ENCODE measurements around the gene ATG4B.

Gene ATG4B

DNA sequence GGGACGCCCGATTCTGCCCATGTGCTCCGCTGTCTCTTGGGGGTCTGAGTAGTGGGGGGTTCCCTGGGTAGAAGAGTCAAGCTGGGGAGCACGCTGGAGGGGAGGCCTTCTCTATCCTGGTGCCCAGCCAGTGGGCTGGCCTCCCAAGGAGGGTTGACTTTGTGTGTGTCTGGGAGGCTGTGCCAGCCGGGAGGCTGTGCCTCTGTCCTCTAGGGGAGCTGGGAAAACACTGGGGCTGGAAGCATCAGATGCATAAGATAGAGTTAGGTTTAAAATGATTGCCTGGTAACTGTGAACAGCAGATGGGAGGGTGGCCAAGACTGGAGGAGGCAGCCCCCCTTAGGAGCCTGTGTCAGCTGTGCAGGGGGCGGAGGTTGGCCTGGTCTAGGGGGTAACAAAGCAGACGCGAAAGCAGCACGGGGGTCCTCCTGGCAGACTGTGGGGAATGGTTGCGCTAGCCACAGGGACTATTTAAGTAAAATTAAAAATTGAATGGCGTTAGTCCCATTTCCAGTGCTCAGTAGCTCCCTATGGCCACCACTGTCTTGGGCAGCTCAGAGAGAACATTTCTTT, 65.6 kb downstream of the ATG4B start:
- Histone ChIP-seq H3K36me3 (ENCODE audit: low read length) (peaks cover 14% of the 10 kb centered on the region), H3K9me2 (replicated peaks; ENCODE audit: insufficient read depth, low read length) (no peaks in the 10 kb centered on the region), H3K4me3 (ENCODE audit: insufficient read depth, low read length, poor library complexity, severe bottlenecking) (peak overlapping the region; percentile 83), H3F3A (ENCODE audit: insufficient read depth) (peaks cover 17% of the 10 kb centered on the region), H3K9me3 (ENCODE audit: insufficient read depth, low read length) (peaks cover 11% of the 10 kb centered on the region; the same call in 1 of the 2 replicates), H4K20me1 (ENCODE audit: low read depth, low read length) (no peaks in the 10 kb centered on the region), H3K27me3 (ENCODE audit: low read length) (no peaks in the 10 kb centered on the region), H3K4me2 (ENCODE audit: low read depth, low read length, poor library complexity, severe bottlenecking) (peak overlapping the region; percentile 84), H3K79me2 (ENCODE audit: insufficient read depth, low read length) (peaks cover 15% of the 10 kb centered on the region), H3K27ac (ENCODE audit: low read depth, low read length) (peak overlapping the region; percentile 8; the same call in 1 of the 2 replicates), H2AFZ (ENCODE audit: low read depth, low read length, severe bottlenecking) (peak overlapping the region; percentile 3), H3K9ac (ENCODE audit: low read length) (peak overlapping the region; percentile 93)
- TF ChIP-seq EZH2phosphoT487 (conservative IDR thresholded peaks at IDR 0.05; ENCODE audit: low read length) = no peak
- TF ChIP-seq, protein P1, sequence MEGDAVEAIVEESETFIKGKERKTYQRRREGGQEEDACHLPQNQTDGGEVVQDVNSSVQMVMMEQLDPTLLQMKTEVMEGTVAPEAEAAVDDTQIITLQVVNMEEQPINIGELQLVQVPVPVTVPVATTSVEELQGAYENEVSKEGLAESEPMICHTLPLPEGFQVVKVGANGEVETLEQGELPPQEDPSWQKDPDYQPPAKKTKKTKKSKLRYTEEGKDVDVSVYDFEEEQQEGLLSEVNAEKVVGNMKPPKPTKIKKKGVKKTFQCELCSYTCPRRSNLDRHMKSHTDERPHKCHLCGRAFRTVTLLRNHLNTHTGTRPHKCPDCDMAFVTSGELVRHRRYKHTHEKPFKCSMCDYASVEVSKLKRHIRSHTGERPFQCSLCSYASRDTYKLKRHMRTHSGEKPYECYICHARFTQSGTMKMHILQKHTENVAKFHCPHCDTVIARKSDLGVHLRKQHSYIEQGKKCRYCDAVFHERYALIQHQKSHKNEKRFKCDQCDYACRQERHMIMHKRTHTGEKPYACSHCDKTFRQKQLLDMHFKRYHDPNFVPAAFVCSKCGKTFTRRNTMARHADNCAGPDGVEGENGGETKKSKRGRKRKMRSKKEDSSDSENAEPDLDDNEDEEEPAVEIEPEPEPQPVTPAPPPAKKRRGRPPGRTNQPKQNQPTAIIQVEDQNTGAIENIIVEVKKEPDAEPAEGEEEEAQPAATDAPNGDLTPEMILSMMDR (IDR thresholded peaks at IDR 0.05; ENCODE audit: insufficient read depth, low read length, poor library complexity, severe bottlenecking) = no peak

DNA sequence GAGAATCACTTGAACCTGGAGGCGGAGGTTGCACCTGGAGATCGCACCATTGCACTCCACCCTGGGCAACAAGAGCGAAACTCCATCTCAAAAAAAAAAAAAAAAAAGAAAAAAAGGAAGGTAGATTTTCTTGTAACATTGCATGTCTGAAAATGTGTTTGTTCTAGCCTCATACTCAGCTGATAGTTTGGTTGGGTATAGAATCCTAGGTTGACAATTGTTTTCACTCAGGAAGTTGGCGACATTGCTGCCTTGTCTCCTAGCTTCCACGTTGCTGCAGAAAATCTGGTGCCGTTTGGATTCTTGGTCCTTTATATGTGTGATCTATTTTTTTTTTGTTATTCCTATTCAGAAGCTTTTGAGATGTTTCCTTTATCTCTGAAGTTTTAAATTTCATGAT, 69.0 kb downstream of the ATG4B start:
- Histone ChIP-seq H3K9ac (ENCODE audit: low read length) (no peak overlapping the region), H3K27me3 (ENCODE audit: low read length) (no peaks in the 10 kb centered on the region), H3K4me3 (ENCODE audit: insufficient read depth, low read length, poor library complexity, severe bottlenecking) (no peak overlapping the region), H3F3A (ENCODE audit: insufficient read depth) (no peaks in the 10 kb centered on the region), H3K36me3 (ENCODE audit: low read length) (peaks cover 24% of the 10 kb centered on the region), H3K9me2 (replicated peaks; ENCODE audit: insufficient read depth, low read length) (no peaks in the 10 kb centered on the region), H4K20me1 (ENCODE audit: low read depth, low read length) (no peaks in the 10 kb centered on the region), H3K79me2 (ENCODE audit: insufficient read depth, low read length) (peaks cover 15% of the 10 kb centered on the region), H3K27ac (ENCODE audit: low read depth, low read length) (no peak overlapping the region), H3K9me3 (ENCODE audit: insufficient read depth, low read length) (peaks cover 11% of the 10 kb centered on the region; the same call in 1 of the 2 replicates), H2AFZ (ENCODE audit: low read depth, low read length, severe bottlenecking) (no peak overlapping the region), H3K4me2 (ENCODE audit: low read depth, low read length, poor library complexity, severe bottlenecking) (no peak overlapping the region)
- TF ChIP-seq, protein P1 (IDR thresholded peaks at IDR 0.05; ENCODE audit: insufficient read depth, low read length, poor library complexity, severe bottlenecking) = no peak
- no peak for TF ChIP-seq EZH2phosphoT487 (conservative IDR thresholded peaks at IDR 0.05; ENCODE audit: low read length)

DNA sequence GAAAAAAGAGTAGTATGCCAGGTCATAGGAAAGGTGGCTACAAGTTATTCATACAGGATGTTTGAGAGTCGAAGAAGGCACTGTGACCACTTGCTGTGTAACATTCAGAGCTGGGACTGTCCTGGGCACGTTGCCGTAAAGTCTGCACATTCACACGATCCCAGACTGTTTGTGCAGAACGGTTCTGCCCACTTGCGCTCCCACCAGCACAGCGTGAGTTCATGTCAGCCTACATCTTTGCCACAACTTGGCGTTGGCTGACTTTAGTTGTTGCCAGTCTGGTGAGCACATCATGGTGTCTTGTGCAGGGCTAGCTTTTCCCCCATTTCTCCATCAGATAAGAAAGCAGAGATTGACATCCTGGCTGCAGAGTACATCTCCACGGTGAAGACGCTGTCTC, 71.4 kb downstream of the ATG4B start:
- Histone ChIP-seq H3K36me3 (ENCODE audit: low read length) (peaks cover 33% of the 10 kb centered on the region), H3K9ac (ENCODE audit: low read length) (no peak overlapping the region), H3K27me3 (ENCODE audit: low read length) (no peaks in the 10 kb centered on the region), H3K79me2 (ENCODE audit: insufficient read depth, low read length) (peaks cover 2% of the 10 kb centered on the region; the same call in 1 of the 2 replicates), H3K9me2 (replicated peaks; ENCODE audit: insufficient read depth, low read length) (no peaks in the 10 kb centered on the region), H3F3A (ENCODE audit: insufficient read depth) (0 out of 2 replicates have a peak, but pooled peaks cover 2% of the 10 kb centered on the region), H3K4me2 (ENCODE audit: low read depth, low read length, poor library complexity, severe bottlenecking) (no peak overlapping the region), H2AFZ (ENCODE audit: low read depth, low read length, severe bottlenecking) (no peak overlapping the region), H3K9me3 (ENCODE audit: insufficient read depth, low read length) (peaks cover 11% of the 10 kb centered on the region; the same call in 1 of the 2 replicates), H3K4me3 (ENCODE audit: insufficient read depth, low read length, poor library complexity, severe bottlenecking) (no peak overlapping the region), H3K27ac (ENCODE audit: low read depth, low read length) (no peak overlapping the region), H4K20me1 (ENCODE audit: low read depth, low read length) (no peaks in the 10 kb centered on the region)
- TF ChIP-seq, protein P1 (IDR thresholded peaks at IDR 0.05; ENCODE audit: insufficient read depth, low read length, poor library complexity, severe bottlenecking) = no peak
- TF ChIP-seq EZH2phosphoT487 (conservative IDR thresholded peaks at IDR 0.05; ENCODE audit: low read length) = no peak
